PC-9 (cell line): Measurements from ENCODE around the gene DCHS1. TPM values are rescaled to one million over a fixed set of nuclear protein-coding genes. Genes with fewer than 3 reads are reported as not detected.

Experiments used
- BruUV-seq: library from RNA; stranded (reverse); fragments of 400-500 nt; replicated peaks from 2 replicates; lab custom pipeline; 2021; lab: Mats Ljungman, UMichigan
- CTCF ChIA-PET: fragments of 300-600 bp; sonication (Branson Sonifier 250); formaldehyde crosslinking; loops from one replicate; lab custom pipeline; 2022; ENCODE audit warnings: antibody characterized with exemption; lab: Charles Lee
- POLR2A ChIA-PET: fragments of 300-600 bp; sonication (Branson Sonifier 250); formaldehyde crosslinking; loops from one replicate; lab custom pipeline; 2022; ENCODE audit warnings: antibody characterized with exemption; ENCODE audit not compliant: unreplicated experiment; lab: Charles Lee
- DNase-seq, 2 experiments: peaks; one replicate each; pipeline versions ENCODE4 v3.0.0 to v3.0.0-alpha.2; 2015 to 2022; ENCODE audit warnings: mixed read lengths in 1 of 2
- H2AFZ ChIP-seq: fragments of 200-600 bp; sonication (generic); 2 replicates; pipeline ENCODE4 v1.8.1; 2017; ENCODE audit warnings: antibody characterized with exemption
- H3F3A ChIP-seq: fragments of 200-600 bp; sonication (generic); 2 replicates; pipeline ENCODE4 v1.8.1; 2017; ENCODE audit warnings: antibody characterized with exemption, mild to moderate bottlenecking, low read depth; ENCODE audit not compliant: insufficient read depth
- H3K27ac ChIP-seq: fragments of 200-600 bp; sonication (generic); 2 replicates; pipeline ENCODE4 v1.6.1; 2016; ENCODE audit warnings: mixed run types
- H3K27me3 ChIP-seq: fragments of 200-600 bp; sonication (generic); 2 replicates; pipeline ENCODE4 v1.6.1; 2016; ENCODE audit warnings: low read depth, mixed run types; ENCODE audit not compliant: insufficient read depth
- H3K36me3 ChIP-seq: fragments of 200-600 bp; sonication (generic); 2 replicates; pipeline ENCODE4 v1.6.1; 2016; ENCODE audit warnings: low read depth, mixed run types
- H3K4me1 ChIP-seq: fragments of 200-600 bp; sonication (generic); replicated peaks from 2 replicates; pipeline ENCODE4 v1.6.1; 2016; ENCODE audit warnings: mixed run types; ENCODE audit not compliant: insufficient read depth
- H3K4me2 ChIP-seq: fragments of 200-600 bp; sonication (generic); 2 replicates; pipeline ENCODE4 v1.6.1; 2017; ENCODE audit warnings: mixed run types
- H3K4me3 ChIP-seq: fragments of 200-600 bp; sonication (generic); 2 replicates; pipeline ENCODE4 v1.6.1; 2016; ENCODE audit warnings: mixed run types
- H3K79me2 ChIP-seq: fragments of 200-600 bp; sonication (generic); 2 replicates; pipeline ENCODE4 v1.6.1; 2017; ENCODE audit warnings: low read depth, mixed run types
- H3K9me2 ChIP-seq: fragments of 200-600 bp; sonication (generic); 2 replicates; pipeline ENCODE4 v1.8.1; 2017; ENCODE audit warnings: mild to moderate bottlenecking; ENCODE audit not compliant: insufficient read depth
- H3K9me3 ChIP-seq: fragments of 200-600 bp; sonication (generic); 2 replicates; pipeline ENCODE4 v1.8.1; 2016; ENCODE audit warnings: low read depth; ENCODE audit not compliant: insufficient read depth
- H4K20me1 ChIP-seq: fragments of 200-600 bp; sonication (generic); 2 replicates; pipeline ENCODE4 v1.8.1; 2017; ENCODE audit not compliant: insufficient read depth
- CTCF ChIP-seq: fragments of 200-600 bp; sonication (generic); conservative IDR thresholded peaks from 2 replicates; pipeline ENCODE4 v1.6.1; 2017; ENCODE audit warnings: mixed run types, antibody characterized with exemption, mild to moderate bottlenecking, moderate library complexity
- EZH2 ChIP-seq: fragments of 200-600 bp; sonication (generic); IDR thresholded peaks from 2 replicates; pipeline ENCODE4 v1.8.0; 2017; ENCODE audit warnings: antibody characterized with exemption, low read depth
- intact Hi-C: fragments of 100-400 bp; cut with micrococcal nuclease; formaldehyde crosslinking; loops from one replicate; pipeline ENCODE4 v1.10.0; 2022; ENCODE audit not compliant: unreplicated experiment
- total RNA-seq: library from RNA; stranded (reverse); gene quantifications from 2 replicates; pipeline ENCODE4 v1.2.3, GENCODE V29; 2021

The DCHS1 gene
- total RNA-seq, 1 experiment from 2014 or later, result 0.22 TPM

DNA sequence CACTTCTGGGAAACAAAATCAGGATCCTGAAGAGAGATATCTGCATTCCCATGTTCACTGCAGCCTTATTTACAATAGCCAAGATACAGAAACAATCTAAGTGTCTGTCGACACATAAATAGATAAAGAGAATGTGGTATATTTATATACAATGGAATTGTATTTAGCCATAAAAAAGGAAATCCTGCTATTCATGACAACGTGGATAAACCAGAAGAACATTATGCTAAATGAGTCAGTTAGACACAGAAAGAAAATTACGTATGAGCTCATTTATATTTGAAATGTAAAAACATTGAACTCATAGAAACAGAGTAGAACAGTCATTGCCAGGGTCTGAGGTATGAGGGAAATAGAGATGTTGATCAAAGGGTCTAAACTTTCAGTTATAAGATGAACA lies 21.4 kb upstream of the DCHS1 start:
- Histone ChIP-seq H3K36me3 (peaks cover 6% of the 10 kb centered on the region; the same call in 1 of the 2 replicates), H3K9me3 (no peaks in the 10 kb centered on the region), H3K27ac (no peak overlapping the region), H4K20me1 (no peaks in the 10 kb centered on the region), H3K4me2 (no peak overlapping the region), H3K79me2 (peaks cover 12% of the 10 kb centered on the region), H3K9me2 (no peaks in the 10 kb centered on the region), H3K27me3 (no peaks in the 10 kb centered on the region), H3F3A (0 out of 2 replicates have a peak, but pooled peaks cover 5% of the 10 kb centered on the region), H3K4me1 (peaks cover 9% of the 10 kb centered on the region), H3K4me3 (no peak overlapping the region), H2AFZ (no peak overlapping the region)
- no peak for DNase-seq
- BruUV-seq, result no TSS peak
- ChIA-PET CTCF (interaction anchor here (0.7 kb wide), 1 partner anchor 298 kb away, joined by 8 read pairs; no protein-coding TSS in a partner anchor), POLR2A (no interaction called here)
- intact Hi-C loops, result no loop called here
- TF ChIP-seq CTCF, result no peak
- TF ChIP-seq EZH2, result no peak

DNA sequence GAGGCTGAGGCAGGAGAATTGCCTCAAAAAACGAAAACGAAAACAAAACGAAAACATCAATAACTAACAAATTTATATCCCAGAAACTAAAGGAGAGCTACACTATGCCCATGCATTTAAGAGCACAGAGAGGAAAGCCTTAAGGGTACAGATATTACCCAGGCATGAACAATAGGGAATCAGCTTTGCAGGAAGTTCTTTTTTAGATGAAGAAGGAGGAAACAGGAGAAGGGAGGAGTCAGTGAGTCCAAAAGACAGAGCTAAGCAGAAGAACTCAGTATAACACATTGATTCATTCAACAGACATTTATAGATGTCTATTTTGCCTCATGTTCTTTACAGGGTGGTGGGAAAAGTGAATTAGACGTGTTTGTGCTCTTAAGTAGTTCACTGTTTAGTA lies 19.3 kb upstream of the DCHS1 start:
- H3K4me2 ChIP-seq, result no peak overlapping the region
- H3K79me2 ChIP-seq, result no peaks in the 10 kb centered on the region
- H3F3A ChIP-seq, result no peaks in the 10 kb centered on the region
- no peak overlapping the region for H2AFZ ChIP-seq
- intact Hi-C loops, result no loop called here
- TF ChIP-seq CTCF, result no peak
- TF ChIP-seq EZH2, result no peak
- H3K27ac ChIP-seq, result no peak overlapping the region
- no peaks in the 10 kb centered on the region for H3K27me3 ChIP-seq
- BruUV-seq, result no TSS peak
- H4K20me1 ChIP-seq, result no peaks in the 10 kb centered on the region
- no peaks in the 10 kb centered on the region for H3K36me3 ChIP-seq
- ChIA-PET CTCF (no interaction called here), POLR2A (no interaction called here)
- no peaks in the 10 kb centered on the region for H3K4me1 ChIP-seq
- H3K9me2 ChIP-seq, result no peaks in the 10 kb centered on the region
- no peaks in the 10 kb centered on the region for H3K9me3 ChIP-seq
- H3K4me3 ChIP-seq, result no peak overlapping the region
- no peak for DNase-seq

DNA sequence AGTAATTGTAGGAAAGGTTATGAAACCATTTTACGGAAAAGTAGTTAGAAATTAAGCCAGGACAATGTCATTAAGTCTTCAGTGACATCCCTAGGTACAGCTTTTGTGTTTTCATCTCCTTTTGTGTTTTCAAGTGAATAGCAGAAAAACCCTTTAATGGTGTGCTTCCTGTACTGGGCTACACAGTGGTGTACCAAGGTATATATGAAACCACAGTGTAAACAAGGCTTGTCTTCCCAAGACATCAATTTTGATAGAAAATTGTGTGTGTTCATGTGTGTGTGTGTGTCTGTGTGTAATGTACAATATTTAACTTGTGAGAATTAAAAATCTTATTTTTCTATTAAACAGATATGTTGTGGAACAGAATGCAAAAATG lies 18.6 kb upstream of the DCHS1 start:
- Histone ChIP-seq H3K9me2 (no peaks in the 10 kb centered on the region), H3K4me3 (no peak overlapping the region), H3K4me1 (no peaks in the 10 kb centered on the region), H3K79me2 (no peaks in the 10 kb centered on the region), H2AFZ (no peak overlapping the region), H3K27ac (no peak overlapping the region), H3F3A (no peaks in the 10 kb centered on the region), H3K27me3 (no peaks in the 10 kb centered on the region), H3K4me2 (no peak overlapping the region), H4K20me1 (no peaks in the 10 kb centered on the region), H3K9me3 (no peaks in the 10 kb centered on the region), H3K36me3 (no peaks in the 10 kb centered on the region)
- TF ChIP-seq CTCF (no peak), EZH2 (no peak)
- intact Hi-C loops, result no loop called here
- no peak for DNase-seq
- CTCF ChIA-PET, result no interaction called here
- no TSS peak for BruUV-seq
- POLR2A ChIA-PET, result no interaction called here
